Ovary (tissue), 9 donors: Measurements from ENCODE around the gene SLC39A11. TPM values are rescaled to one million over a fixed set of nuclear protein-coding genes. Genes with fewer than 3 reads are reported as not detected.

Experiments used
- DNase-seq, 5 donors: peaks; one replicate each; pipeline ENCODE4 v3.0.0-alpha.2; 2019 to 2020
- H3K27ac ChIP-seq, 2 donors: fragments of 200-600 bp; one replicate each; pipeline versions ENCODE4 v1.5.1 to v1.8.0; 2019 to 2022
- H3K27me3 ChIP-seq: fragments of 200-600 bp; one replicate; pipeline ENCODE4 v1.8.0; 2022
- H3K36me3 ChIP-seq: fragments of 200-600 bp; sonication (generic); one replicate; pipeline ENCODE4 v1.5.1; 2019
- H3K4me1 ChIP-seq: one replicate; pipeline ENCODE4 v1.8.1; 2013; ENCODE audit warnings: mild to moderate bottlenecking, moderate library complexity; ENCODE audit not compliant: insufficient read depth
- H3K4me3 ChIP-seq: fragments of 200-600 bp; sonication (generic); one replicate; pipeline ENCODE4 v1.5.1; 2017
- H3K9me3 ChIP-seq, 2 donors: fragments of 200-600 bp in 1 of 2; sonication (generic) in 1 of 2; one replicate each; pipeline versions ENCODE4 v1.5.1 to v1.8.1; 2013 to 2019; ENCODE audit warnings: mild to moderate bottlenecking in 1 of 2, moderate library complexity in 1 of 2
- EP300 ChIP-seq: sonication (generic); formaldehyde crosslinking; IDR thresholded peaks from one replicate; pipeline ENCODE4 v1.6.1; 2017; ENCODE audit warnings: antibody characterized with exemption
- POLR2A ChIP-seq: fragments of 450-650 bp; IDR thresholded peaks from one replicate; pipeline ENCODE4 v1.6.1; 2017; ENCODE audit warnings: antibody characterized with exemption, mild to moderate bottlenecking, moderate library complexity
- WGBS, 3 donors: extraction: QIAGEN DNeasy Blood & Tissue Kit in 1 of 3; methylation state at CpG; one replicate each; pipeline versions ENCODE4 v1.1.5 to v1.1.7; 2013 to 2017; 5-methylcytosine and 5-hydroxymethylcytosine counted together
- intact Hi-C, 4 donors: fragments of 100-400 bp; cut with DNase I; formaldehyde crosslinking; loops; one replicate each; pipeline versions ENCODE4 v1.11.0 to v1.15.1; 2022 to 2023
- polyA plus RNA-seq, 2 donors: library from polyadenylated mRNA; stranded (reverse); fragments of 200-250 nt in 1 of 2; fragments of 350-450 nt in 1 of 2; fragmentation: Illumina TruSeq in 1 of 2; extraction: RNeasy Lipid Tissue Mini Kit (QIAGEN cat#74804) in 1 of 2; gene quantifications; one replicate each; pipeline ENCODE4 v1.2.3, GENCODE V29; 2013 to 2014
- total RNA-seq, 7 donors: library from RNA; depleted of rRNA in 2 of 7; stranded (reverse); fragments of >200 nt in 2 of 7; fragmentation: NEBNext Ultra II Directional in 3 of 7; extraction: Animal tissue kit (Norgen Biotek cat#: 25700) in 3 of 7; gene quantifications; one replicate each; pipeline versions ENCODE4 v1.1.0 to v1.2.4, GENCODE V29; 2016 to 2023
- TF ChIP-seq, protein P1 (sequence below), 3 donors: fragments of 450-650 bp in 2 of 3; fragments of 200-600 bp in 1 of 3; IDR thresholded peaks; one replicate each; pipeline versions ENCODE4 v1.5.1 to v1.8.0; 2016 to 2022; ENCODE audit warnings: antibody characterized with exemption in 3 of 3, mild to moderate bottlenecking in 1 of 3
- donor health status: DM: no; HTN: no; CAD: no; lungs with moderate emphysema.
- donor health status: DM: no; HTN: no; CAD: no.
- donor health status: Bipolar disorder and iron deficiency.
- donor health status: DM: yes; HTN: yes; CAD: no.
- donor health status: DM: no; HTN: no; CAD: no.
- donor health status: DM: yes; HTN: yes; CAD: no.

Gene SLC39A11
- total and polyA plus RNA-seq, 9 donors, result 4.0 to 21.2 (median 10.1) TPM

DNA sequence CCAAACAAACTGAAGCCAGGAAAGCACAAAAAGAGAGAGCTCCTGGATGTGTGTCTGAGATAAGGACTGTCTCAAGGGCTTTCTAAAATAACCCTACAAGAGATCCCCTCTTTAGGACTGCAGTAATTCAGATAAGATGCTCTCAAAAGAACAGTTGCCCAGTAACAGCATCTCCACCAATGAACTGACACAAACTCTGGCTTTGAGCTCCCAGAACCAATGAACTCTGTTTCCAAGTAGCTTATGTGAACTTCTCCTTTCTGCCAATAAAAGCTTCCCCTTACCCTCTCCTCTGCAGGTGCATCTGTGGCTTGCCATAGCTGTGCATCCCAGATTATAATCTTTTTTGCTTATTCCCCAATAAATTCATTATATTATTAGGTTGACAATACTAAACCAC, 421.5 kb downstream of the SLC39A11 start:
- Histone ChIP-seq H3K4me1 (no peaks in the 10 kb centered on the region), H3K9me3 (no peaks in the 10 kb centered on the region), H3K27ac (no peak overlapping the region), H3K4me3 (no peak overlapping the region), H3K27me3 (no peaks in the 10 kb centered on the region), H3K36me3 (no peaks in the 10 kb centered on the region)
- TF ChIP-seq, protein P1, sequence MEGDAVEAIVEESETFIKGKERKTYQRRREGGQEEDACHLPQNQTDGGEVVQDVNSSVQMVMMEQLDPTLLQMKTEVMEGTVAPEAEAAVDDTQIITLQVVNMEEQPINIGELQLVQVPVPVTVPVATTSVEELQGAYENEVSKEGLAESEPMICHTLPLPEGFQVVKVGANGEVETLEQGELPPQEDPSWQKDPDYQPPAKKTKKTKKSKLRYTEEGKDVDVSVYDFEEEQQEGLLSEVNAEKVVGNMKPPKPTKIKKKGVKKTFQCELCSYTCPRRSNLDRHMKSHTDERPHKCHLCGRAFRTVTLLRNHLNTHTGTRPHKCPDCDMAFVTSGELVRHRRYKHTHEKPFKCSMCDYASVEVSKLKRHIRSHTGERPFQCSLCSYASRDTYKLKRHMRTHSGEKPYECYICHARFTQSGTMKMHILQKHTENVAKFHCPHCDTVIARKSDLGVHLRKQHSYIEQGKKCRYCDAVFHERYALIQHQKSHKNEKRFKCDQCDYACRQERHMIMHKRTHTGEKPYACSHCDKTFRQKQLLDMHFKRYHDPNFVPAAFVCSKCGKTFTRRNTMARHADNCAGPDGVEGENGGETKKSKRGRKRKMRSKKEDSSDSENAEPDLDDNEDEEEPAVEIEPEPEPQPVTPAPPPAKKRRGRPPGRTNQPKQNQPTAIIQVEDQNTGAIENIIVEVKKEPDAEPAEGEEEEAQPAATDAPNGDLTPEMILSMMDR (IDR thresholded peaks at IDR 0.05), result no peak
- TF ChIP-seq POLR2A (no peak), EP300 (no peak)
- DNase-seq, result no peak
- intact Hi-C loops, result no loop called here

GRCh38 chr17:72667096-72668063, 425.1 kb downstream of the SLC39A11 start:
- TF ChIP-seq POLR2A (no peak), EP300 (no peak)
- TF ChIP-seq, protein P1 (IDR thresholded peaks at IDR 0.05), result no peak
- 75 to 89% (median 75%) methylated on average over 5 of the region's 5 CpGs for WGBS, 3 donors
- H3K9me3 ChIP-seq, result no peaks in the 10 kb centered on the region
- H3K4me3 ChIP-seq, result no peak overlapping the region
- H3K27ac ChIP-seq, result no peak overlapping the region
- H3K36me3 ChIP-seq, result no peaks in the 10 kb centered on the region
- no peak for DNase-seq
- H3K27me3 ChIP-seq, result no peaks in the 10 kb centered on the region
- intact Hi-C loops, result loop anchor here in 1 of 4 donors (5.0 kb wide), 1 partner anchor 50 kb away; no protein-coding TSS in a partner anchor
- H3K4me1 ChIP-seq, result no peaks in the 10 kb centered on the region

DNA sequence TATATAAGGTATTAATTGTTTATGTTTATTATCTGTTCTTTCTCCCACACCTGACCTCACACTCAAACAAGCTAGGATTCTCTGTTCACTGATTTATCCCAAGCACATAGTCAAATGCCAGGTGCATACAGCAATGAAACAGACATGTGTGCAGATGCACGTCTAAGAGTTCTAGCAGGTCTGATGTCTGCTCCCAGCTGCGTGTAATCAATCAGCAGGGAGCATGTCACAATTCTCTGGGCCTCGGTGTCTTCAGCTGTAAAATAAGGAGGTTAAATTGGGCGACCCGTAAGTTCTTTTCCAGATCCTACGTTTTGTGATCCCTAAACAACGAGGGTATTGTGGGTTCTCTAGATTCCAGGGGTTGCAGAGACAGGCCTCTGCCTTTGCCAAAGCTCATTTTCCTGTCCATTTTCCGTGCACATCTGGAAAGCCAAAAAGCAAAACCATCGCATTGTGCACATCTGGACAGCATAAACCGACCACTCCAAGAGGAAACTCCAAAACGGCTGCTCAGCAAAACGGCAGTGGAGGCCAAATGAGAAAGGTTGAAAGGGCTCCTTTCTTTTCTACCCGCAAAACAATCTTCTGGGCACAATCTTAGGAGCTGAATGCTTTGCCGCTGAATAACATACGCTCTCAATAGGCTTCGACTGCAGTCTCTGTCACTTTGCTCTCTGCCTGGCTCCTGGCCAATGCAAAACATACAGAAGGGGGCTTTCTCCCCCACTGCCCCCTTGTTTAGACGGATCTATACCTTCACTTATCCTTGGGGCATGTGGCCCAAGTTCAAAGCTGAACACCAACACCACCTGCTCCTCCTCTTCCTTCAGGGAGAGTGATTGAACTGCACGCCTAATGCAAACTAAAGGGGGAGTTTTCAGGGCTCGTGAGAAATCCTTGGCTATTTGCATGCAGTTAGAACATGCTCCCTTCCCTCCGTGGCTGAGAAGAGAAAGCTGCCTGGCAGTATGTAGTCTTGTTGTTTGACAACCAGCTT, 426.3 kb downstream of the SLC39A11 start:
- Histone ChIP-seq H3K36me3 (no peaks in the 10 kb centered on the region), H3K27me3 (no peaks in the 10 kb centered on the region), H3K4me3 (no peak overlapping the region), H3K9me3 (no peaks in the 10 kb centered on the region), H3K4me1 (no peaks in the 10 kb centered on the region), H3K27ac (no peak overlapping the region)
- TF ChIP-seq, protein P1 (IDR thresholded peaks at IDR 0.05), result no peak
- TF ChIP-seq EP300, result no peak
- TF ChIP-seq POLR2A, result no peak
- no peak for DNase-seq
- WGBS, 3 donors, result 25 to 32% (median 25%) methylated on average over 20 of the region's 20 CpGs
- intact Hi-C loops, result loop anchor here in 1 of 4 donors (5.0 kb wide), 1 partner anchor 49 kb away; no protein-coding TSS in a partner anchor

DNA sequence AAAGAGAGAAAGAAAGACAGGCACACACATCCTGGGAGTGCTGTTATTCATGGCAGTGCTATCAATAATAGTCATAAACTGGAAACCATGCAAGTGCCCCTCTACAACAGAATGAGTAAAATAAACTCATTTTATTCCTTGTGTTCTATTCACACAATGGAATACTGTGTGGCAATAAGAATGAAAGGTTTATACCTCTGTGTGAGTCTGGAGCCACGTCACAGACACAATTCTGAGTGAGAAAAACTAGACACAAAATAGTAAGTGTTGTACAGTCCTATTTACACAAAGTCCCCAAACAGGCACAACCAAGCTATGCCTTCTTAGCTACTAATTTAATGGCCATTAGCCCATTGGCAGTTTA, 429.7 kb downstream of the SLC39A11 start:
- Histone ChIP-seq H3K27me3 (no peaks in the 10 kb centered on the region), H3K27ac (no peak overlapping the region), H3K9me3 (no peaks in the 10 kb centered on the region), H3K36me3 (no peaks in the 10 kb centered on the region), H3K4me3 (no peak overlapping the region), H3K4me1 (no peaks in the 10 kb centered on the region)
- no peak for DNase-seq
- intact Hi-C loops, result no loop called here
- 90 to 94% (median 90%) methylated on average over 1 of the region's 1 CpG for WGBS, 3 donors
- TF ChIP-seq POLR2A (no peak), EP300 (no peak)
- TF ChIP-seq, protein P1 (IDR thresholded peaks at IDR 0.05), result no peak
